Adipocyte (in vitro differentiated cells): Measurements from ENCODE around the gene ZDHHC20.
A peak's percentile ranks its signal among the peaks of the same experiment; 100 is the strongest.

Experiments used
- DNase-seq: peaks from one replicate; pipeline ENCODE4 v3.0.0-alpha.2; 2015; ENCODE audit warnings: low read depth
- H3K27me3 ChIP-seq: replicated peaks from 2 replicates; pipeline ENCODE4 v1.7.0; 2013; ENCODE audit warnings: mild to moderate bottlenecking, low read length, moderate library complexity; ENCODE audit not compliant: control insufficient read depth, insufficient read depth
- H3K36me3 ChIP-seq: 2 replicates; pipeline ENCODE4 v1.7.0; 2013; ENCODE audit warnings: low read length, mild to moderate bottlenecking, moderate library complexity; ENCODE audit not compliant: control insufficient read depth, insufficient read depth, severe bottlenecking
- H3K4me1 ChIP-seq: 2 replicates; pipeline ENCODE4 v1.7.0; 2013; ENCODE audit warnings: mild to moderate bottlenecking, low read length, moderate library complexity; ENCODE audit not compliant: control insufficient read depth, insufficient read depth
- H3K4me3 ChIP-seq: 2 replicates; pipeline ENCODE4 v1.7.0; 2013; ENCODE audit warnings: mild to moderate bottlenecking, low read length, moderate library complexity
- H3K9ac ChIP-seq: 2 replicates; pipeline ENCODE4 v1.7.0; 2013; ENCODE audit warnings: mild to moderate bottlenecking, low read length, moderate library complexity
- H3K9me3 ChIP-seq: 2 replicates; pipeline ENCODE4 v1.7.0; 2013; ENCODE audit warnings: mild to moderate bottlenecking, low read length, moderate library complexity; ENCODE audit not compliant: control insufficient read depth

ZDHHC20 gene

DNA sequence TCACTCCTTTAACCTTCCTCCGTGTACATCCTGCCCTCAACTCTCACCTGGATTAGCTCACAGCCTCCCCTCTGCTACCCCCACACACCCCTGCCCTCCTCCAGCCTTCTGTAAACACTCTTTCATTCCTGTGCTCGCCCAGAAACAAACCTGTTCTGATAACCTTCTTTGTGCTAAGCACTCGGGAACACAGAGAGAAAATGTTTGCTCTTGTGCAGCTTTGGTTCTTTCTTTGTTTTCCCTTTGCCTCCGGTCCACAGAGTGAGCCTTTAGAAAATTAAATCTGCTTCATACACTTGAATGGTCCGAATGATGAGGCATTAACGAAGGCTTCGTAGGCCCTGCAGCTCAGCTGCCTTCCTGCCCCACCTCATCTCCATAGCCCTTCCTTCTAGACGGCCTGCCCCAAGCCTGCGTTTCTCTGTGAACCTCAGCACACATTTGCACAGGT, 6.6 kb upstream of the ZDHHC20 start:
- DNase-seq: no peak
- peaks cover 13% of the 10 kb centered on the region for H3K9me3 ChIP-seq
- no peaks in the 10 kb centered on the region for H3K4me1 ChIP-seq
- no peaks in the 10 kb centered on the region for H3K36me3 ChIP-seq
- no peaks in the 10 kb centered on the region for H3K27me3 ChIP-seq
- no peak overlapping the region for H3K9ac ChIP-seq
- no peak overlapping the region for H3K4me3 ChIP-seq

DNA sequence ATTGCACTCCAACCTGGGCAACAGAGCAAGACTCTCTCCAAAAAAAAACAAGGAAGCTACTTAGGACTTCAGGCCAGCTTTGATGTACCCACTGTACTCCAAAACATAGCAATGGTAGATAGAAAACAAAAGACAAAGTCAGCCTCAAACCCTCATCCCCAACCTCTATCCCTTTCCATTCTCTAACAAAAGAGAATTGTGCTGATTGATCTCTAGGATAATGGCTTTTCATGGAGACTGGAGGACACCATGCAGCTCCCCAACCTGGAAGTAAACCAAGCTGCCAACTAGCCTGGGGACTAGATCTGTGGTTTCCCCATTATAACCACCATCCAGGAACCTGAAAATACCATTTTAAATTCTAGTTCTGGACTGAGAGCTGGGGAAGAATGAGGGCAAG, 4.3 kb upstream of the ZDHHC20 start:
- Histone ChIP-seq H3K4me1 (peaks cover under 1% of the 10 kb centered on the region), H3K36me3 (no peaks in the 10 kb centered on the region), H3K9ac (no peak overlapping the region), H3K4me3 (no peak overlapping the region), H3K27me3 (no peaks in the 10 kb centered on the region), H3K9me3 (peaks cover 4% of the 10 kb centered on the region)
- DNase-seq: no peak

- Histone ChIP-seq H3K36me3 (no peaks in the 10 kb centered on the region), H3K9ac (no peak overlapping the region), H3K4me1 (peaks cover 17% of the 10 kb centered on the region), H3K9me3 (no peaks in the 10 kb centered on the region), H3K27me3 (no peaks in the 10 kb centered on the region), H3K4me3 (no peak overlapping the region)
- no peak for DNase-seq
Observed at GRCh38 chr13:21461131-21461530, 2.0 kb upstream of the ZDHHC20 start.

DNA sequence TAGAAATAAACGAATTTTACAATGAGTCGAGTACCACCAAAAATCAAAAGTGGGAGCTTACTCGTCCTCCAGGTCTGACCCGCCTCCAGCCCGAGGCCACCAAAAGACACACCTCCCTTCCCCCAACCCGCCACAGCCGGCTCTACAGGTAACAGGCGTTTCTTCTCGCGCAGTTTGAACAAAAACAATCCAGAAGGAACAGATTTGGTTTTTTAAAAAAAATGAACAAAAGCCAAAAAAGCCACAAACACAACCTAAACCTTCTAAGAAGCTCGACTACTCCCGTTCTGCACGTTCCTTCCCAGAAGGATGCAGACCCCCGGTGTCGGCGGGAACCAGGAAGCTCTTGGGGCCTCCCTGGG, 671 bp downstream of the ZDHHC20 start:
- Histone ChIP-seq H3K36me3 (no peaks in the 10 kb centered on the region), H3K9me3 (no peaks in the 10 kb centered on the region), H3K9ac (peak overlapping the region; percentile 93), H3K27me3 (no peaks in the 10 kb centered on the region), H3K4me1 (peaks cover 17% of the 10 kb centered on the region), H3K4me3 (peak overlapping the region; percentile 96)
- DNase-seq: peak; percentile 51

- H3K27me3 ChIP-seq: no peaks in the 10 kb centered on the region
- H3K4me3 ChIP-seq: peak overlapping the region; percentile 35
- H3K4me1 ChIP-seq: peaks cover 27% of the 10 kb centered on the region
- H3K9me3 ChIP-seq: peaks cover 6% of the 10 kb centered on the region
- no peak for DNase-seq
- H3K9ac ChIP-seq: no peak overlapping the region
- no peaks in the 10 kb centered on the region for H3K36me3 ChIP-seq
Observed at GRCh38 chr13:21453387-21454081, 5.6 kb downstream of the ZDHHC20 start.

DNA sequence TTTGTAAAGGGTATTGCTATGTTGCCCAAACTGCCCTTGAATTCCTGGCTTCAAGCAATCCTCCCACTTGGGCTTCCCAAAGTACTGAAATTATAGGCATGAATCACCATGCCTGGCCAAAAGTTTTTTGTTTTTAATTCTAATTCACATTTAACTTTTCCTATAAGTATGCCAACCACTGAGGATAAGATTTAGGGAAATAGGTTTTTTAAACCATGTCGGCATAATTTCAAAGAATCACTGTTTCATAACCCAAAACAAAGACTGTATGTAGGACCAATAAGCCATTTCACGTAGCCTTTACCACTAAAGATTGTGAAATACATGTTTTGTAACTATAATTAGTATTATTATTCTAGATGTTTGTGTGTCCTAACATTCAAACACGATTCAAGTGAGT, 8.2 kb downstream of the ZDHHC20 start:
- Histone ChIP-seq H3K36me3 (no peaks in the 10 kb centered on the region), H3K9ac (no peak overlapping the region), H3K27me3 (no peaks in the 10 kb centered on the region), H3K9me3 (peaks cover 6% of the 10 kb centered on the region), H3K4me1 (peaks cover 10% of the 10 kb centered on the region), H3K4me3 (peak overlapping the region; percentile 17)
- DNase-seq: no peak

DNA sequence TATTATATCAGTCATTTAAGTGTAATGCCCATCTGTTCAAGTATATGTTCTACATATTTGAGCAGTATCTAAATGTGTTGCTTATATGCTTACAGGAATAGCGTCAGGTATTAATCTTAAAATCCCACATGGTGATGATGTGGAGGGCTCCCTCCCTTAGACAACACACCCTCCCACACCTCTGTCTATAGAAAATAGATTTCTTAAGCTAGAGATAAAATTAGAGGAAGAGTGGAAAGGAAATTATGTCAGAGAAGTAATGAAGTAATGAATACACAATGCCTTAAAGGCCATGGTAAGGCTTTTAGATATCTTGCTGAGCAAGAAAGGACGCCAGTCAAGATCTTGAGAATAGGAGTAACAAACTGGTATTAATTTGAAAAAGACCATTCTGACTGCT, 12.4 kb downstream of the ZDHHC20 start:
- DNase-seq: no peak
- peaks cover 7% of the 10 kb centered on the region for H3K4me1 ChIP-seq
- no peak overlapping the region for H3K9ac ChIP-seq
- H3K27me3 ChIP-seq: no peaks in the 10 kb centered on the region
- H3K36me3 ChIP-seq: no peaks in the 10 kb centered on the region
- no peaks in the 10 kb centered on the region for H3K9me3 ChIP-seq
- no peak overlapping the region for H3K4me3 ChIP-seq

DNA sequence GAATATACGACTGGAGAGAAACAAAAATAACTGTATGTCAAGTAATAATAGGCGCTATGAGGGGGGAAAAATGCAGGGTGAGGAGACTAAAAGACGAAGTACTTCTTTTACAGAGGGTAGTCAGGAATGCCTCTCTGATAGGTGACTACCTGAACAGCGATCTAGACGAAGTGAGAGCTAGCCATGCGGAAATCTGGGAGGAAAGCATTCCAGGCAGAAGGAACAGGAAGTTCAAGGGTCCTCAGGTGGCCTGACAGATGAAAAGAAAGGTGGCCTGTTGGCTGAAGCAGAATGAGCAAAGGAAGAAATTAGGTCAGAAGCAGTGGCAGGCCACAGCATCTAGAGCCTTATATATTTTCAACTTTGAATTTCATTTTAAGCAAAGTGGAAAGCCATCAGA, 13.3 kb downstream of the ZDHHC20 start:
- Histone ChIP-seq H3K4me3 (no peak overlapping the region), H3K9me3 (no peaks in the 10 kb centered on the region), H3K36me3 (no peaks in the 10 kb centered on the region), H3K4me1 (peaks cover 2% of the 10 kb centered on the region), H3K27me3 (no peaks in the 10 kb centered on the region), H3K9ac (no peak overlapping the region)
- DNase-seq: no peak

DNA sequence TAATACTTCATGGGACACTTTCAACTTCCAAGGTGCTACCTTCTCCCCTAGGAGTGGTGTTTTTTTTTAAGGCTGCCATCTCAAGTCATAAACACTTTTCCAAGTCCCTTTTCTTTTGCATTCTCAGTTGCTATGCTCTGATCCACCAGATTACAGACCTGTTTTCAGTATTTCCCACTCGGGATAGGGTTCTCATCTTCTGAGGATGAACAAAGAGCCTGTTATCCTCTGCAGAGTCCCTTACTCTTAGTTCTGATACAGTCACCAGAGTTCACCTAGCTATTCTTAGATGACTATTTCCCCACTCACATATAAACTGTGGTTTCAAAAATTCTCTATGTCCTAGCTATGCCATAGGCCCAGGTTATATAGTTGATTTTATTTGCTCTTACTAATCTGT, 15.9 kb downstream of the ZDHHC20 start:
- Histone ChIP-seq H3K9me3 (no peaks in the 10 kb centered on the region), H3K27me3 (no peaks in the 10 kb centered on the region), H3K4me3 (no peak overlapping the region), H3K36me3 (no peaks in the 10 kb centered on the region), H3K4me1 (no peaks in the 10 kb centered on the region), H3K9ac (no peak overlapping the region)
- no peak for DNase-seq

DNA sequence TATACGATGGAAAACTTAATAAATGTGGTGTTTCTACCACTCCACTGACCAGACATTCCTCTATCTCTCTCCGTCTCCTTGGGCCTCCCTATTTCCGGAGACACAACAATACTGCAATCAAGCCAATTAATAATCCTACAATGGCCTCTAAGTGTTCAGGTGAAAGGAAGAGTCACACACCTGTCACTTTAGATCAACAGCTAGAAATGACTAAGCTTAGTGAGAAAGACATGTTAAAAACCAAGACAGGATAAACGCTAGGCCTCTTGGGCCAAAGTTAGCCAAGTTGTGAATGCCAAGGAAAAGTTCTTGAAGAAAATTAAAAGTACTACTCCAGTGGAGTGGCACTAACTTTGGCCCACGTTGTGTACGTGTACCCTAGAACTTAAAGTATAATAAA, 22.5 kb downstream of the ZDHHC20 start:
- no peaks in the 10 kb centered on the region for H3K9me3 ChIP-seq
- no peak overlapping the region for H3K4me3 ChIP-seq
- no peak overlapping the region for H3K9ac ChIP-seq
- H3K36me3 ChIP-seq: no peaks in the 10 kb centered on the region
- no peaks in the 10 kb centered on the region for H3K27me3 ChIP-seq
- no peak for DNase-seq
- peaks cover 16% of the 10 kb centered on the region for H3K4me1 ChIP-seq

DNA sequence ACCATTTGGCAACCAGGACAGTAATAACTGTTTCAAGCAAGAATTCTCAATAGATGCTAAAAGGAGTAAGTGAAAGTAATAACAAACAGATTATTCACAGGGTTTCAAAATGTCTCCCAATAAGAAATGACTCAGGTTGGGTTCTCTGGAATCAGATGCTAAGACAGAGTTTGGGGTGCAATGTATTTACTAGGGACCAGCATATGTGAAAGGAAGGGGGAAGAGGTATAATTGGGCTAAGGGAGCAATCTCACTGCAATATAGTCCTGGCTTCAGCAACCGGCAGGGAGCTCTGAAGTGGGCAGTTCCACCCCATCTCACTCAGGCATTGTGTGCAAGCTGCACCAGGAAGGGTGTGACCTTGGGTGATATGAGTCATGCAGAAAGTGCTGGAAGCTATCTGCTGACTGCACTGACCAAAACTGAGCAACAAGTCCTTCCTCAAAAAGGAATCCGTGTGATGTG, 23.4 kb downstream of the ZDHHC20 start:
- H3K9me3 ChIP-seq: no peaks in the 10 kb centered on the region

DNA sequence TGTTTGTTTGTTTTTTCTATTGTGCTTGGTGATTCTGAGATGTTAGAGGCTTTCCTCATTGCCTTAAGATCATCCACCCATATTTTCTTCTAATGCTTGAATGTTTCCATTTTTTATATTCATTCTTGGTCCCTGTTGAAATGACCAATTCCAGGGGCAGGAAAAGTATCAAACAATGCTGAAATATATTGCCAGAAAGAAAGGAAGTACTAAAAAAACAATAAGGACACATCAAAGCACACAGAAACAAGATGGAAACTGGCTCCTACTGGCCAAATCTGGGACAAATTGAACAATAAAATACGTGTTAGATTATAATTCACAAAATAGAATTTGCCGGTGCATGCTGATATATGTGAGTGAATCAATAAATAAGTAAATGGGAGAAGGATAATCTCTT, 23.9 kb downstream of the ZDHHC20 start:
- Histone ChIP-seq H3K9me3 (no peaks in the 10 kb centered on the region), H3K4me1 (peaks cover 16% of the 10 kb centered on the region), H3K27me3 (no peaks in the 10 kb centered on the region), H3K9ac (no peak overlapping the region), H3K4me3 (peak overlapping the region; percentile 66), H3K36me3 (no peaks in the 10 kb centered on the region)
- DNase-seq: no peak

More for the DNA sequence above, 23.4 kb downstream of the ZDHHC20 start:
- Histone ChIP-seq H3K4me3 (peak overlapping the region; percentile 66), H3K9ac (no peak overlapping the region), H3K36me3 (no peaks in the 10 kb centered on the region), H3K4me1 (peaks cover 16% of the 10 kb centered on the region), H3K27me3 (no peaks in the 10 kb centered on the region)
- peak; percentile 66 for DNase-seq
